ENCODE measurements around the gene C17orf100.

C17orf100 gene

DNA sequence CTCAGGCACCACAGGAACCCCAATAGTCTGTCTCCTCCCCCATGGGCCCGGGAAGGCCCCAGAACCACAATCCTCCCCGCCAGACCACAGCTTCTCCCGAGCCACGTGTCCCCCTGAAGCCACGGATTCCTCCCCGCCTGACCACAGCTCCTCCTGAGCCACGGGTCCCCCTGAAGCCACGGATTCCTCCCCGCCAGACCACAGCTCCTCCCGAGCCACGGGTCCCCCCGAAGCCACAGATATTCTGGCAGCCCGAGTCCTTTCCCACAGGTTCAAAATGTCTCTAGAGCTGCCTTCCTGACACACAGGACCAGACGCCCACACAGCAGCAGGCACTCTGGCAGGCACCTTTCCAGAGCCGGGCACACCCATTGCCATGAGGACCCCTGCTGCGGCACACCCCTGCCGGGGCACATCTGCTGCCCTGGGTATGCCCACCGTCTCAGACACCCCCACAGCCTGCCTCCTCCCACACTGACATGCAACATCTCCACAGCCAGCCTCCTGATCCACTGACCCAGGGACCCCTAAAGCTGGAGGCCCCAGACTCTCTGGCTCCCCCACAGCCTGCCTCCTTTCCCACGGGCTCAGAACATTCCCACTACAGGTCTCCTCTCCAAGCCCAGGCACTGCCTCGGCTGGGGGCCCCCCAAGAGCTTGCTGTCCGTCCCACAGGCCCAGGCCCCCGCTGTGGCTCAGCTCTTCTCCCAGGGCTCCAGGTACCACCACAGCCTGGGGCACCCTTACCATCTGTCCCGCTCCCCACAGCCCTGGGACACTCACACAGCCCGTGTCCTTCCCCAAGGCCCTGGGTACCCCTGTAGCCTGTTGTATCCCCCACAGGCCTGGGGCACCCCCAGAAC lies 13.3 kb upstream of the C17orf100 start:
- no peak overlapping the region for H2AK5ac ChIP-seq (ENCODE audit: low read length)
- no peak overlapping the region for H3K18ac ChIP-seq (ENCODE audit: low read length)
- H2BK120ac ChIP-seq (ENCODE audit: low read depth, low read length), result no peak overlapping the region
- no peak overlapping the region for H4K8ac ChIP-seq (ENCODE audit: low read depth, low read length)
- H2BK15ac ChIP-seq (replicated peaks; ENCODE audit: low read depth), result no peak overlapping the region
- H3K27me3 ChIP-seq (ENCODE audit: insufficient read depth, low read length, poor library complexity), result no peaks in the 10 kb centered on the region
- peaks cover 10% of the 10 kb centered on the region for H3K79me2 ChIP-seq (ENCODE audit: control insufficient read depth, insufficient read depth, low read length)
- DNase-seq, result no peak
- no peak overlapping the region for H3K4me2 ChIP-seq (ENCODE audit: low read length)
- no peak overlapping the region for H3K23ac ChIP-seq (ENCODE audit: low read length)
- H3K56ac ChIP-seq (ENCODE audit: low read length), result no peak overlapping the region
- no peak overlapping the region for H3K4ac ChIP-seq (ENCODE audit: low read depth, low read length)
- H3K27ac ChIP-seq (ENCODE audit: low read depth, low read length), result no peak overlapping the region
- no peak overlapping the region for H2BK5ac ChIP-seq (ENCODE audit: low read length)
- WGBS (ENCODE audit: extremely low coverage, insufficient coverage, low lambda C conversion rate), result no CpG with 5 or more reads among the region's 24 CpGs
- no peaks in the 10 kb centered on the region for H3K36me3 ChIP-seq (ENCODE audit: control insufficient read depth, insufficient read depth, low read length)
- H3K4me3 ChIP-seq (ENCODE audit: low read length), result no peak overlapping the region
- peaks cover 2% of the 10 kb centered on the region for H3K4me1 ChIP-seq (ENCODE audit: control insufficient read depth, low read depth, low read length)
- peaks cover 10% of the 10 kb centered on the region for H3K79me1 ChIP-seq (ENCODE audit: low read length)
- H4K5ac ChIP-seq (ENCODE audit: low read length), result no peak overlapping the region
- H3K9ac ChIP-seq (ENCODE audit: low read length), result no peak overlapping the region

DNA sequence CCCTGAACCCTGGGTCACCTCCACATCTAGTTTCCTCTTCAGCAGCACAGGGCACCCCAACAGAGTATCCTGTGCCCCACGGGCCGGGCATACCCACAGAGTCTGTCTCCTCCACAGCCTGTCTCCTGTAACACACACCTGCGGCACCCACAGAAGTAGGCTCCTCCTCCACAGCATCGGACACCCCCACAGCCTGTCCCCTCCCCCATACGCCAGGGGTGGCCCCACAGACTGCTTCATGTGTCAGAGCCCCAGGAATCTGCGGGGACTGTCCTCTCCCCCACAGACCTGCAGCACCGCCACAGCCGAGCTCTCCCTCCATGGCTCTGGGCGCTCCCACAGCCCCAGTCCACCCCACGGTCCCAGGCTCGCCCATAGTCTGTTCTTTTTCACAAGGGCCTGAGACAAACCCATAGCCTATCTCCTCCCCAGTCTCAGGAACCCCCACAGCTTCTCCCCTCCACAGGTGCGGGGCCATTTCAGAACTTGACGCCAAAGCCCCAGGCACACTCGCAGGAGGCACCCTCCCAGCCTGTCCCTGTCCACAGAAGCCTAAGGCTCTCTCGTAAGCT lies 12.5 kb upstream of the C17orf100 start:
- H3K23ac ChIP-seq (ENCODE audit: low read length), result no peak overlapping the region
- H3K4me1 ChIP-seq (ENCODE audit: control insufficient read depth, low read depth, low read length), result peaks cover 2% of the 10 kb centered on the region
- H4K5ac ChIP-seq (ENCODE audit: low read length), result no peak overlapping the region
- H3K4me2 ChIP-seq (ENCODE audit: low read length), result peak overlapping the region; percentile 85
- H2BK120ac ChIP-seq (ENCODE audit: low read depth, low read length), result no peak overlapping the region
- peaks cover 10% of the 10 kb centered on the region for H3K79me1 ChIP-seq (ENCODE audit: low read length)
- peak overlapping the region; percentile 97 for H3K9ac ChIP-seq (ENCODE audit: low read length)
- no peaks in the 10 kb centered on the region for H3K36me3 ChIP-seq (ENCODE audit: control insufficient read depth, insufficient read depth, low read length)
- H2BK5ac ChIP-seq (ENCODE audit: low read length), result no peak overlapping the region
- no peak overlapping the region for H2AK5ac ChIP-seq (ENCODE audit: low read length)
- no peak overlapping the region for H3K27ac ChIP-seq (ENCODE audit: low read depth, low read length)
- peak overlapping the region; percentile 99 for H3K56ac ChIP-seq (ENCODE audit: low read length)
- H3K4me3 ChIP-seq (ENCODE audit: low read length), result peak overlapping the region; percentile 86
- no peak overlapping the region for H4K8ac ChIP-seq (ENCODE audit: low read depth, low read length)
- no peak overlapping the region for H3K4ac ChIP-seq (ENCODE audit: low read depth, low read length)
- no CpG with 5 or more reads among the region's 15 CpGs for WGBS (ENCODE audit: extremely low coverage, insufficient coverage, low lambda C conversion rate)
- DNase-seq, result no peak
- H3K79me2 ChIP-seq (ENCODE audit: control insufficient read depth, insufficient read depth, low read length), result peaks cover 10% of the 10 kb centered on the region
- no peaks in the 10 kb centered on the region for H3K27me3 ChIP-seq (ENCODE audit: insufficient read depth, low read length, poor library complexity)
- no peak overlapping the region for H3K18ac ChIP-seq (ENCODE audit: low read length)
- no peak overlapping the region for H2BK15ac ChIP-seq (replicated peaks; ENCODE audit: low read depth)

DNA sequence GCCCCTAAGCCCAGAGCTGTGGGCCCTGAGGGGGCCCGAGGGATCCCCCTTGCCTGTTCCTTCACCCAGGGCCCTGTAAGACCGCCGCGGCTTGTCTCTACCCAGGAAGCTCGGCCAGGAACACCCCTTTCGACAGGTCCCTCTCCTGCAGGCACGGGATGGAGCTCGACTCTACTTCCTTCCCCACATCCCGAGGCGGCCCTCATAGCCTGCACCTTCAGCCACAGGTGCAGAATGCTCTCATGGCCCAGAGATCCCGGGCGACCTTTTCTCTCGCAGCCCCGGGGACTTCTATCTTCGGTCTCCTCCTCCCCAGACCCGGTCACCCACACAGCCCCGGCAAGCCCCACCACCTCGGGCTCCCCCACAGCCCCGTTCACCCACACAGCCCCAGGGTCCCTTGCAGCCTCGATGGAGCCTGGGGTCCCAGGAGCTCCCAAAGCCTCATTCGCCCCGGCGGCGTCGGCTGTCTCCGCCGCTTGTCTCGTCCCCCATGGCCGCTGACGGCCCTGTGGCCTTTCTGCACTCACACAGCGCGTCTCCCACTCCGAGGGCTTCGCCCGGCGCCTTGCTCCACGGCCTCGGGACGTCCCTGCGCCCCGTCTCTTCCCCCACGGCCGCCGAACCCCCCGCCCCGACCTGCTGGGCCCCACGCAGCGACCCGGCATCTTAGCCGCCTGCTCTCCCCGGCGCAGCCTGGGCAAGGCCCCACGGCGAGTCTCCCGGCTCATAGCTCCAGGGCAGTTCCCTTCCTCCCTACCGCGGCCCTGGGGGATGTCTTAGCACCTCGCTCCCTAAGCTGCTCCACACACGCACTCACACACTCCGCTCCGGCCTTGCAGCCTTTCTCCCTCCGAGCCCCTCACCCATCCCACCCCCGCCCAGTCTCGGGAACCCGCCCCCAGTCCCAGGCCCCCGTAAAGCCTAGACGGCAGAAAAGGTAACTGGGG lies 11.7 kb upstream of the C17orf100 start:
- H3K18ac ChIP-seq (ENCODE audit: low read length), result peak overlapping the region; percentile 77
- H3K4ac ChIP-seq (ENCODE audit: low read depth, low read length), result peak overlapping the region; percentile 84
- peak; percentile 68 for DNase-seq
- H2BK5ac ChIP-seq (ENCODE audit: low read length), result no peak overlapping the region
- H3K9ac ChIP-seq (ENCODE audit: low read length), result peak overlapping the region; percentile 97
- no peaks in the 10 kb centered on the region for H3K36me3 ChIP-seq (ENCODE audit: control insufficient read depth, insufficient read depth, low read length)
- WGBS (ENCODE audit: extremely low coverage, insufficient coverage, low lambda C conversion rate), result no CpG with 5 or more reads among the region's 67 CpGs
- H2AK5ac ChIP-seq (ENCODE audit: low read length), result no peak overlapping the region
- H3K79me1 ChIP-seq (ENCODE audit: low read length), result peaks cover 10% of the 10 kb centered on the region
- peak overlapping the region; percentile 99 for H3K56ac ChIP-seq (ENCODE audit: low read length)
- H3K4me3 ChIP-seq (ENCODE audit: low read length), result peak overlapping the region; percentile 86
- H3K4me1 ChIP-seq (ENCODE audit: control insufficient read depth, low read depth, low read length), result peaks cover 2% of the 10 kb centered on the region
- H2BK15ac ChIP-seq (replicated peaks; ENCODE audit: low read depth), result no peak overlapping the region
- H4K8ac ChIP-seq (ENCODE audit: low read depth, low read length), result no peak overlapping the region
- H3K4me2 ChIP-seq (ENCODE audit: low read length), result peak overlapping the region; percentile 85
- H2BK120ac ChIP-seq (ENCODE audit: low read depth, low read length), result no peak overlapping the region
- H3K27me3 ChIP-seq (ENCODE audit: insufficient read depth, low read length, poor library complexity), result no peaks in the 10 kb centered on the region
- H3K27ac ChIP-seq (ENCODE audit: low read depth, low read length), result peak overlapping the region; percentile 94
- peaks cover 10% of the 10 kb centered on the region for H3K79me2 ChIP-seq (ENCODE audit: control insufficient read depth, insufficient read depth, low read length)
- no peak overlapping the region for H4K5ac ChIP-seq (ENCODE audit: low read length)
- H3K23ac ChIP-seq (ENCODE audit: low read length), result no peak overlapping the region

DNA sequence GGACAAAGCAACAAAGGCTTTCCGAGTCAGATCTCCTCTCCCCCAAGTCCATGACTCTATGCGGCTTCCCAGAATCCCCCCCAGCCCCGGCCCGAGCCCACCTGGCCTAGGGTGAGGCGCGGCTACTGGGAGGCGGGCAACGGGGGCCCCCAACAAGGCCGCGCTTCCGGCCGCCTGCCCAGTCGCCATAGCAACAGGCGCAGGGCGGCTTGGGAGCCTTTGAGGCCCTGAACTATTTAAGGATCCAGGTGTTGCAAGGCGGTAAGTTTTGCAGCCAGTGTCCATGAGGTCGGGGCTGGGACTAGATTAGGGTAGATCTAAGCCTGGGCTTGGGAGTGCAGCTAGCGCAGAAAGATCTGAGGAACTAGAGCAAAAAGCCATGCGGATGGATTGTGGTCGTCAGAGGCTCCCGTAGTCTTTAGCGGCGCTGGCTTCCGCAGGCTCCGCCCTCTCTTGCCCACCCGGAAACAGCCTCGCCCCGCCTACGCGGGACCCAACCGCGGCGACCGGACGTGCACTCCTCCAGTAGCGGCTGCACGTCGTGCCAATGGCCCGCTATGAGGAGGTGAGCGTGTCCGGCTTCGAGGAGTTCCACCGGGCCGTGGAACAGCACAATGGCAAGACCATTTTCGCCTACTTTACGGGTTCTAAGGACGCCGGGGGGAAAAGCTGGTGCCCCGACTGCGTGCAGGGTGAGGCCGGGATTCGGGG lies 10.9 kb upstream of the C17orf100 start, which contains the start of the genes KIAA0753 and TXNDC17:
Gene KIAA0753, minus strand, starts transcription at position 176 of the 711 bp plus-strand sequence. CDS start 5,608 bp downstream, outside the sequence.
Gene TXNDC17, plus strand, starts transcription at position 525 of the 711 bp plus-strand sequence. Its CDS starts 23 bp downstream, at position 548.
- Histone ChIP-seq H3K79me2 (ENCODE audit: control insufficient read depth, insufficient read depth, low read length) (peaks cover 10% of the 10 kb centered on the region), H3K56ac (ENCODE audit: low read length) (peak within 1 kb of the TSS; percentile 99), H4K8ac (ENCODE audit: low read depth, low read length) (no peak within 1 kb of the TSS), H3K36me3 (ENCODE audit: control insufficient read depth, insufficient read depth, low read length) (peaks cover 2% of the 10 kb centered on the region), H3K23ac (ENCODE audit: low read length) (no peak within 1 kb of the TSS), H2BK15ac (replicated peaks; ENCODE audit: low read depth) (no peak within 1 kb of the TSS), H2BK5ac (ENCODE audit: low read length) (peak within 1 kb of the TSS; percentile 100), H3K18ac (ENCODE audit: low read length) (peak within 1 kb of the TSS; percentile 77), H2AK5ac (ENCODE audit: low read length) (no peak within 1 kb of the TSS), H3K79me1 (ENCODE audit: low read length) (peaks cover 12% of the 10 kb centered on the region), H3K27ac (ENCODE audit: low read depth, low read length) (peak within 1 kb of the TSS; percentile 94), H3K4me3 (ENCODE audit: low read length) (peak within 1 kb of the TSS; percentile 86), H2BK120ac (ENCODE audit: low read depth, low read length) (no peak within 1 kb of the TSS), H3K27me3 (ENCODE audit: insufficient read depth, low read length, poor library complexity) (no peaks in the 10 kb centered on the region), H4K5ac (ENCODE audit: low read length) (peak within 1 kb of the TSS; percentile 94), H3K4ac (ENCODE audit: low read depth, low read length) (peak within 1 kb of the TSS; percentile 85), H3K9ac (ENCODE audit: low read length) (peak within 1 kb of the TSS; percentile 97), H3K4me1 (ENCODE audit: control insufficient read depth, low read depth, low read length) (peaks cover 2% of the 10 kb centered on the region), H3K4me2 (ENCODE audit: low read length) (peak within 1 kb of the TSS; percentile 99)
- peak; percentile 94 for DNase-seq
- no CpG with 5 or more reads among the region's 52 CpGs for WGBS (ENCODE audit: extremely low coverage, insufficient coverage, low lambda C conversion rate)

Measured in mesendoderm (in vitro differentiated cells).